SK-N-SH treated with all-trans-retinoic acid at 6 μM for 48 hours (cell line): ENCODE measurements around the gene CCN2.

Experiments used
- BACH2 ChIP-seq: fragments of 250-450 bp; sonication (Bioruptor Pico); IDR thresholded peaks from 2 replicates; pipeline ENCODE4 v1.9.0; 2021; ENCODE audit warnings: mild to moderate bottlenecking, borderline replicate concordance
- CSDC2 ChIP-seq: fragments of 250-450 bp; sonication (Bioruptor Pico); IDR thresholded peaks from 2 replicates; pipeline ENCODE4 v1.5.0; 2020; ENCODE audit warnings: mild to moderate bottlenecking, moderate library complexity
- ESRRG ChIP-seq: fragments of 250-450 bp; sonication (Bioruptor Pico); IDR thresholded peaks from 2 replicates; pipeline ENCODE4 v1.6.1; 2021; ENCODE audit warnings: mild to moderate bottlenecking
- OSR1 ChIP-seq: fragments of 250-450 bp; sonication (Bioruptor Pico); IDR thresholded peaks from 2 replicates; pipeline ENCODE4 v1.8.0; 2022; ENCODE audit warnings: moderate library complexity, mild to moderate bottlenecking, inconsistent platforms
- PPARA ChIP-seq: fragments of 250-450 bp; sonication (Bioruptor Pico); IDR thresholded peaks from 2 replicates; pipeline ENCODE4 v1.5.0; 2020; ENCODE audit warnings: mild to moderate bottlenecking, borderline replicate concordance
- RARB ChIP-seq: fragments of 250-450 bp; sonication (Bioruptor Pico); IDR thresholded peaks from 2 replicates; pipeline ENCODE4 v1.8.0; 2021; ENCODE audit warnings: mild to moderate bottlenecking, moderate library complexity
- SNAI2 ChIP-seq: fragments of 250-450 bp; sonication (Bioruptor Pico); IDR thresholded peaks from 2 replicates; pipeline ENCODE4 v1.5.0; 2020; ENCODE audit warnings: mild to moderate bottlenecking, moderate library complexity
- TCF4 ChIP-seq: fragments of 250-450 bp; sonication (Bioruptor Pico); IDR thresholded peaks from 2 replicates; pipeline ENCODE4 v1.8.0; 2021; ENCODE audit warnings: mild to moderate bottlenecking, moderate library complexity, borderline replicate concordance
- ZFP30 ChIP-seq: fragments of 450-650 bp; formaldehyde crosslinking; IDR thresholded peaks from 2 replicates; pipeline ENCODE4 v1.5.0; 2022; ENCODE audit warnings: mild to moderate bottlenecking, moderate library complexity
- TF ChIP-seq, protein P1 (sequence below): fragments of 250-450 bp; sonication (Bioruptor Pico); IDR thresholded peaks from 2 replicates; pipeline ENCODE4 v1.5.0; 2020; ENCODE audit warnings: mild to moderate bottlenecking, moderate library complexity
- TF ChIP-seq, protein P2 (sequence below): fragments of 250-450 bp; sonication (Bioruptor Pico); IDR thresholded peaks from 2 replicates; pipeline ENCODE4 v1.5.1; 2020; ENCODE audit warnings: low read depth, mild to moderate bottlenecking, moderate library complexity
- TF ChIP-seq, protein P3 (sequence below): fragments of 250-450 bp; sonication (Bioruptor Pico); IDR thresholded peaks from 2 replicates; pipeline ENCODE4 v1.5.1; 2021; ENCODE audit warnings: mild to moderate bottlenecking, moderate library complexity

DNA sequence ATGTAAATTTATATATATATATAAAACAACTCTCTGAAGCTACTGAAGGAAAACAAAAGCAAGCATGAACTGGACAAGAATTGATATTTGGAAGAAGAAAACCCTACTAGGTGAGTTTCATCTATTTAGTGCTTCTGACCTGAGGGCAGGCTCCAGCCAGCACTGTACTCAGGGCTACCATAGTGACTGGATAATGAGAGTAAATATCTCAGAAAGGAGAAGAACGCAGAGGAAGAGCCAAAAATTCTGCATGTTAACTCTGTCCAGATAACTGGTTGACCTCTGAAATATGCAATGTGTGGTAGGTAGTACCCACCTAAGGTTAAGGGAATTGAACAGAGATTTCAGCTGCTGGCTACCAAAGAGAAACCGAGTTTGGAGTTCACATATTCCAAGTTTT, 41.4 kb upstream of the CCN2 start:
- TF ChIP-seq ZFP30 (CRISPR knock-in tag), result no peak
- no peak for TF ChIP-seq RARB (CRISPR knock-in tag)
- TF ChIP-seq ESRRG (CRISPR knock-in tag), result no peak
- TF ChIP-seq OSR1, result no peak
- no peak for TF ChIP-seq SNAI2 (CRISPR knock-in tag)
- TF ChIP-seq, protein P1, sequence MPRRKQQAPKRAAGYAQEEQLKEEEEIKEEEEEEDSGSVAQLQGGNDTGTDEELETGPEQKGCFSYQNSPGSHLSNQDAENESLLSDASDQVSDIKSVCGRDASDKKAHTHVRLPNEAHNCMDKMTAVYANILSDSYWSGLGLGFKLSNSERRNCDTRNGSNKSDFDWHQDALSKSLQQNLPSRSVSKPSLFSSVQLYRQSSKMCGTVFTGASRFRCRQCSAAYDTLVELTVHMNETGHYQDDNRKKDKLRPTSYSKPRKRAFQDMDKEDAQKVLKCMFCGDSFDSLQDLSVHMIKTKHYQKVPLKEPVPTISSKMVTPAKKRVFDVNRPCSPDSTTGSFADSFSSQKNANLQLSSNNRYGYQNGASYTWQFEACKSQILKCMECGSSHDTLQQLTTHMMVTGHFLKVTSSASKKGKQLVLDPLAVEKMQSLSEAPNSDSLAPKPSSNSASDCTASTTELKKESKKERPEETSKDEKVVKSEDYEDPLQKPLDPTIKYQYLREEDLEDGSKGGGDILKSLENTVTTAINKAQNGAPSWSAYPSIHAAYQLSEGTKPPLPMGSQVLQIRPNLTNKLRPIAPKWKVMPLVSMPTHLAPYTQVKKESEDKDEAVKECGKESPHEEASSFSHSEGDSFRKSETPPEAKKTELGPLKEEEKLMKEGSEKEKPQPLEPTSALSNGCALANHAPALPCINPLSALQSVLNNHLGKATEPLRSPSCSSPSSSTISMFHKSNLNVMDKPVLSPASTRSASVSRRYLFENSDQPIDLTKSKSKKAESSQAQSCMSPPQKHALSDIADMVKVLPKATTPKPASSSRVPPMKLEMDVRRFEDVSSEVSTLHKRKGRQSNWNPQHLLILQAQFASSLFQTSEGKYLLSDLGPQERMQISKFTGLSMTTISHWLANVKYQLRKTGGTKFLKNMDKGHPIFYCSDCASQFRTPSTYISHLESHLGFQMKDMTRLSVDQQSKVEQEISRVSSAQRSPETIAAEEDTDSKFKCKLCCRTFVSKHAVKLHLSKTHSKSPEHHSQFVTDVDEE (CRISPR knock-in tag), result no peak
- no peak for TF ChIP-seq BACH2 (CRISPR knock-in tag)
- no peak for TF ChIP-seq TCF4 (CRISPR knock-in tag)
- TF ChIP-seq CSDC2, result no peak
- TF ChIP-seq, protein P2, sequence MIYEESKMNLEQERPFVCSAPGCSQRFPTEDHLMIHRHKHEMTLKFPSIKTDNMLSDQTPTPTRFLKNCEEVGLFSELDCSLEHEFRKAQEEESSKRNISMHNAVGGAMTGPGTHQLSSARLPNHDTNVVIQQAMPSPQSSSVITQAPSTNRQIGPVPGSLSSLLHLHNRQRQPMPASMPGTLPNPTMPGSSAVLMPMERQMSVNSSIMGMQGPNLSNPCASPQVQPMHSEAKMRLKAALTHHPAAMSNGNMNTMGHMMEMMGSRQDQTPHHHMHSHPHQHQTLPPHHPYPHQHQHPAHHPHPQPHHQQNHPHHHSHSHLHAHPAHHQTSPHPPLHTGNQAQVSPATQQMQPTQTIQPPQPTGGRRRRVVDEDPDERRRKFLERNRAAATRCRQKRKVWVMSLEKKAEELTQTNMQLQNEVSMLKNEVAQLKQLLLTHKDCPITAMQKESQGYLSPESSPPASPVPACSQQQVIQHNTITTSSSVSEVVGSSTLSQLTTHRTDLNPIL (CRISPR knock-in tag), result no peak
- TF ChIP-seq, protein P3, sequence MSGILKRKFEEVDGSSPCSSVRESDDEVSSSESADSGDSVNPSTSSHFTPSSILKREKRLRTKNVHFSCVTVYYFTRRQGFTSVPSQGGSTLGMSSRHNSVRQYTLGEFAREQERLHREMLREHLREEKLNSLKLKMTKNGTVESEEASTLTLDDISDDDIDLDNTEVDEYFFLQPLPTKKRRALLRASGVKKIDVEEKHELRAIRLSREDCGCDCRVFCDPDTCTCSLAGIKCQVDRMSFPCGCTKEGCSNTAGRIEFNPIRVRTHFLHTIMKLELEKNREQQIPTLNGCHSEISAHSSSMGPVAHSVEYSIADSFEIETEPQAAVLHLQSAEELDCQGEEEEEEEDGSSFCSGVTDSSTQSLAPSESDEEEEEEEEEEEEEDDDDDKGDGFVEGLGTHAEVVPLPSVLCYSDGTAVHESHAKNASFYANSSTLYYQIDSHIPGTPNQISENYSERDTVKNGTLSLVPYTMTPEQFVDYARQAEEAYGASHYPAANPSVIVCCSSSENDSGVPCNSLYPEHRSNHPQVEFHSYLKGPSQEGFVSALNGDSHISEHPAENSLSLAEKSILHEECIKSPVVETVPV (CRISPR knock-in tag), result no peak
- TF ChIP-seq PPARA (CRISPR knock-in tag), result no peak
